Left lung (tissue), 14 donors: ENCODE data around the gene PIGN. TPM values are rescaled to one million over a fixed set of nuclear protein-coding genes. Genes with fewer than 3 reads are reported as not detected.

ENCODE experiments used
- ATAC-seq: fragments of 200-7000 bp; cut with Tn5 transposase; one replicate; pipeline ENCODE4 v1.9.1; 2020; ENCODE audit warnings: moderate library complexity
- DNase-seq, 4 donors: peaks; one replicate each; pipeline ENCODE4 v3.0.0-alpha.2; 2013 to 2020
- H3K27ac ChIP-seq, 2 donors: fragments of 200-600 bp; sonication (generic) in 1 of 2; one replicate each; pipeline versions ENCODE4 v1.5.0 to v1.8.0; 2020 to 2021
- H3K27me3 ChIP-seq, 2 donors: fragments of 200-600 bp; sonication (generic) in 1 of 2; one replicate each; pipeline versions ENCODE4 v1.5.0 to v1.8.0; 2020 to 2021
- H3K36me3 ChIP-seq, 2 donors: fragments of 200-600 bp; sonication (generic) in 1 of 2; one replicate each; pipeline versions ENCODE4 v1.5.0 to v1.8.0; 2020 to 2021
- H3K4me1 ChIP-seq, 2 donors: fragments of 200-600 bp; one replicate each; pipeline ENCODE4 v1.8.0; 2021
- H3K4me3 ChIP-seq, 2 donors: fragments of 200-600 bp; sonication (generic) in 1 of 2; one replicate each; pipeline versions ENCODE4 v1.5.0 to v1.8.0; 2020 to 2021; ENCODE audit warnings: mild to moderate bottlenecking in 1 of 2
- H3K9me3 ChIP-seq, 2 donors: fragments of 200-600 bp; sonication (generic) in 1 of 2; one replicate each; pipeline versions ENCODE4 v1.5.0 to v1.8.0; 2020 to 2021
- CTCF ChIP-seq, 2 donors: fragments of 200-600 bp; sonication (generic) in 1 of 2; IDR thresholded peaks; one replicate each; pipeline versions ENCODE4 v1.5.0 to v1.8.0; 2021; ENCODE audit warnings: antibody characterized with exemption in 2 of 2
- intact Hi-C, 2 donors: fragments of 100-400 bp; cut with DNase I; formaldehyde crosslinking; loops; one replicate each; pipeline versions ENCODE4 v1.11.2 to v1.14.2; 2022
- long read RNA-seq, 12 donors: library from polyadenylated mRNA in 2 of 12; unstranded in 2 of 12; transcript quantifications; one replicate each; pipeline ENCODE4 v2.0.0 and lab custom pipeline, GENCODE V29; 2019 to 2026
- polyA plus RNA-seq, 6 donors: library from polyadenylated mRNA; unstranded; fragments of 120-200 nt; gene quantifications; one replicate each; pipeline ENCODE4 v1.2.1, GENCODE V29; 2013; ENCODE audit not compliant: insufficient read length in 6 of 6
- total RNA-seq, 2 donors: library from RNA; stranded (reverse); fragmentation: NEBNext Ultra II Directional; extraction: Animal tissue kit (Norgen Biotek cat#: 25700); gene quantifications; one replicate each; pipeline ENCODE4 v1.2.1, GENCODE V29; 2021
- donor health status: DM: no; HTN: yes; CAD: no.
- donor health status: DM: no; HTN: no; CAD: no.

Gene PIGN
- total RNA-seq: 10 to 100 TPM; 28.9 to 31.4 TPM
- 10 to 100 TPM; 28.1 to 36.8 (median 29.3) TPM for polyA plus RNA-seq
- long read RNA-seq, donor 1, partial matches to known transcripts: 0 of 1 reads
- long read RNA-seq, donor 1, other reads (novel, unspliced or antisense): 0 of 1 reads
- long read RNA-seq, donor 2, full-length matches to known transcripts: 3 of 3 reads
- long read RNA-seq, donor 2, partial matches to known transcripts: 0 of 3 reads
- long read RNA-seq, donor 2, other reads (novel, unspliced or antisense): 0 of 3 reads
- long read RNA-seq, donor 3, full-length matches to known transcripts: 1 of 1 reads
- long read RNA-seq, donor 3, partial matches to known transcripts: 0 of 1 reads
- long read RNA-seq, donor 3, other reads (novel, unspliced or antisense): 0 of 1 reads
- long read RNA-seq, donor 4: 0 reads
- long read RNA-seq, donor 5, partial matches to known transcripts: 0 of 1 reads
- long read RNA-seq, donor 5, other reads (novel, unspliced or antisense): 0 of 1 reads
- long read RNA-seq, donor 6, full-length matches to known transcripts: 2 of 2 reads
- long read RNA-seq, donor 6, partial matches to known transcripts: 0 of 2 reads
- long read RNA-seq, donor 6, other reads (novel, unspliced or antisense): 0 of 2 reads
- long read RNA-seq, donor 7, full-length matches to known transcripts: 2 of 2 reads
- long read RNA-seq, donor 7, partial matches to known transcripts: 0 of 2 reads
- long read RNA-seq, donor 7, other reads (novel, unspliced or antisense): 0 of 2 reads
- long read RNA-seq, donor 8: 0 reads
- long read RNA-seq, donor 9: 0 reads
- long read RNA-seq, donor 10, partial matches to known transcripts: 0 of 1 reads
- long read RNA-seq, donor 10, other reads (novel, unspliced or antisense): 1 of 1 reads
- long read RNA-seq, donor 11: 0 reads
- long read RNA-seq, donor 12, full-length matches to known transcripts: 1 of 1 reads
- long read RNA-seq, donor 12, partial matches to known transcripts: 0 of 1 reads
- long read RNA-seq, donor 12, other reads (novel, unspliced or antisense): 0 of 1 reads

DNA sequence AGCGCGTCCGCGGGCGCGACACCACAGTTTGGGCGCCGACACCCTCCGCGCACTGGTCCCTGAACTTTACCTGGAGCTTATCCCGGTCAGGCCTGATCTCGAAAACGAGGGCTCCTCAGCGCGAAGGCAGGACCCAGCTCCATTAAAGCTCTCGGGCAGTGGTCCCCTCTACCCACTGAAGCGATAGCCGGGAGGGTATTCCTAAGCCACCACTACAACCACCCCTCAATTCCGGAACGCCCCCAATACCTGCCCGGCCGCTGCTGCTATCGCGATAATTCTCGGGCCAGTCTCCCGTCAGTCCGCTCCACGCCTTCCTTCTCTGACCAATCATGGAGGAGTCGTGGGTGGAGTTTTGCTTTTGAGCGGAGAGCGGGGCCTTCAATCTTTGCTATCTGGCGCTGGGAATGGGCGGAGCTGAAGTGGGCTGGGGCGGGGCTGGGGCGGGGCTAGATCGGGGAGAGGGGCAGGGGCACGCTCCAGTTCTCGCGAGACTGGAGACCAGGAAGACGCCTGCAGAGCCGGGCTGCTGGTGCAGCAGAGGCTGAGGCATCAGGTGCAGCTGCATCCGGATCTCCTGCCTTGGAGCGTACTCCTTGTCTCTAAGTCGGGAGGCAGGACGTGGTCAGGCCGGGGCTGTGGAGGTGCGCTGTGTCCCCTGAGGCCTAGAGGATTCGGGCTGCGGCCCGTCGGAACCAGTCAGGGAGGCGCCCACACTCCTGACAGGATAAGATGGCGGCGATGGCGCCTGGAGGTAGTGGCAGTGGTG lies at the start of gene PIGN, which contains the start of gene RELCH:
TSS of gene PIGN (minus strand) at position 283 of the 769 bp plus-strand sequence. CDS start 25,703 bp downstream, outside the sequence.
TSS of gene RELCH (plus strand) at position 482 of the 769 bp plus-strand sequence. CDS start at position 733, 251 bp downstream.
- H3K27me3 ChIP-seq: no peaks in the 10 kb centered on the region
- no peaks in the 10 kb centered on the region for H3K9me3 ChIP-seq
- intact Hi-C loops: loop anchor here in 1 of 2 donors (10.0 kb wide), 1 partner anchor 58 kb away; no protein-coding TSS in a partner anchor
- peak within 1 kb of the TSS; percentile 82 to 93 for H3K4me3 ChIP-seq
- ATAC-seq: peak; percentile 97
- peak; percentile 94 to 99 (median 96) for DNase-seq
- TF ChIP-seq CTCF (IDR thresholded peaks at IDR 0.05): peak in 1 of 2 donors; percentile 12
- no peaks in the 10 kb centered on the region for H3K36me3 ChIP-seq
- peak within 1 kb of the TSS; percentile 75 to 86 for H3K27ac ChIP-seq
- peaks cover 14 to 61% of the 10 kb centered on the region in 2 donors for H3K4me1 ChIP-seq

DNA sequence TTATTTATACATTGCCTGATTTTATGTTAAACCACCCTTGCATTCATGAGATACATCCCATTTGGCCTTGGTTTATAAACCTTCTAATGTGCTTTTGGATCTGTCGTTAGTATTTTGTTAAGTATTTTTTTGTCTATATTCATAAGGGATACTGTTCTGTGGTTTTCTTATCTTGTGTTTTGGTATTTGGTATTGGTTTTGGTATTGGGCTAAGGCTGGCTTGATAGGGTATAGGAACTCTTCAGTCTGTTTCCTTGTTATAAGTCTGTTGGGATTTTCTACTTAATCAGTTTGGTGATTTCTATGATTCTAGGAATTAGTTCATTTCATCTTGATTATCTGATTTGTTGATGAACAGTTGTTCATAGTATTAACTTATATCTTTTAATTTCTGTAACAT lies 49.4 kb upstream of the PIGN start:
- Histone ChIP-seq H3K9me3 (no peaks in the 10 kb centered on the region), H3K27ac (no peak overlapping the region), H3K27me3 (no peaks in the 10 kb centered on the region), H3K4me1 (no peaks in the 10 kb centered on the region), H3K36me3 (peaks cover 0 to 23% of the 10 kb centered on the region in 2 donors), H3K4me3 (no peak overlapping the region)
- intact Hi-C loops: no loop called here
- DNase-seq (no peak), ATAC-seq (no peak)
- TF ChIP-seq CTCF (IDR thresholded peaks at IDR 0.05): no peak

DNA sequence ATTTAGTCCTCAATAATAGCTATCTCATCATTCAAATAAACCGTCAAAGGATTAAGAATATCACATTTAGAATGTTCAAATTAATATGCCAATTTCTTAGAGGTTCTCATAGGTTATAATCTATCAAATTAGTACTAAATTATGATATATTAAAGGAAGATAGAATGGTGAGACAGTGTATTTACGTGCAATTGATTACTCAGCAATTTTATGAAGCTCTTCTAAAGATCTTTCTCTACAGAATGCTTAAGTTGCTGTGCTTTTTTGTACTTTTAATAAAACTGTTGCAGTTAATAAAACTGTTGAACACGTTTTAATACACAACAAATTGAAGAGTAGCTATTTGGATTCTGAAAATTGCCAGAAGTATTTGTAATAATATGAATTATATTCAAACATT lies 39.2 kb upstream of the PIGN start:
- Histone ChIP-seq H3K27me3 (no peaks in the 10 kb centered on the region), H3K4me1 (no peaks in the 10 kb centered on the region), H3K36me3 (peaks cover 0 to 57% of the 10 kb centered on the region in 2 donors), H3K4me3 (no peak overlapping the region), H3K27ac (no peak overlapping the region), H3K9me3 (peaks cover 0 to 4% of the 10 kb centered on the region in 2 donors)
- DNase-seq (no peak), ATAC-seq (no peak)
- intact Hi-C loops: no loop called here
- TF ChIP-seq CTCF (IDR thresholded peaks at IDR 0.05): no peak

GRCh38 chr18:62224229-62224628 lies 37.4 kb upstream of the PIGN start:
- ATAC-seq (no peak), DNase-seq (no peak)
- H3K36me3 ChIP-seq: peaks cover 0 to 47% of the 10 kb centered on the region in 2 donors
- no peak for TF ChIP-seq CTCF (IDR thresholded peaks at IDR 0.05)
- no peaks in the 10 kb centered on the region for H3K4me1 ChIP-seq
- H3K27ac ChIP-seq: no peak overlapping the region
- no peak overlapping the region for H3K4me3 ChIP-seq
- peaks cover 0 to 4% of the 10 kb centered on the region in 2 donors for H3K9me3 ChIP-seq
- intact Hi-C loops: no loop called here
- H3K27me3 ChIP-seq: no peaks in the 10 kb centered on the region
